Prostate gland (tissue), 2 donors: ENCODE results near the gene TMEM158. TPM values are rescaled to one million over a fixed set of nuclear protein-coding genes. Genes with fewer than 3 reads are reported as not detected.
A peak's percentile ranks its signal among the peaks of the same experiment; 100 is the strongest.

Experiments
- DNase-seq: peaks from one replicate; pipeline ENCODE4 v3.0.0-alpha.2; 2019; ENCODE audit warnings: low spot score
- H3K27ac ChIP-seq, 2 donors: fragments of 200-600 bp; sonication (generic); 2 replicates each; pipeline ENCODE4 v1.5.1; 2017 to 2019
- H3K27me3 ChIP-seq: fragments of 200-600 bp; sonication (generic); replicated peaks from 2 replicates; pipeline ENCODE4 v1.5.1; 2019; ENCODE audit not compliant: insufficient read depth
- H3K36me3 ChIP-seq, 2 donors: fragments of 200-600 bp; sonication (generic); 1 replicate in 1 of 2; 2 replicates in 1 of 2; pipeline versions ENCODE4 v1.5.1 to v1.8.1; 2017 to 2019
- H3K4me1 ChIP-seq: fragments of 200-600 bp; sonication (generic); replicated peaks from 2 replicates; pipeline ENCODE4 v1.5.1; 2019
- H3K4me3 ChIP-seq, 2 donors: fragments of 200-600 bp; sonication (generic); 2 replicates each; pipeline ENCODE4 v1.5.1; 2017 to 2019
- H3K9me3 ChIP-seq: fragments of 200-600 bp; sonication (generic); 2 replicates; pipeline ENCODE4 v1.5.1; 2017
- CTCF ChIP-seq, 4 experiments: fragments of 200-600 bp in 2 of 4; fragments of 450-650 bp in 2 of 4; sonication (generic) in 2 of 4; IDR thresholded peaks; 1 replicate in 3 of 4; 2 replicates in 1 of 4; pipeline ENCODE4 v1.5.1; 2016 to 2019; ENCODE audit warnings: antibody characterized with exemption in 4 of 4, mild to moderate bottlenecking in 2 of 4, moderate library complexity in 2 of 4
- POLR2A ChIP-seq: fragments of 450-650 bp; IDR thresholded peaks from one replicate; pipeline ENCODE4 v1.6.1; 2016; ENCODE audit warnings: antibody characterized with exemption, mild to moderate bottlenecking
- POLR2AphosphoS5 ChIP-seq: sonication (generic); formaldehyde crosslinking; IDR thresholded peaks from one replicate; pipeline ENCODE4 v1.6.1; 2017; ENCODE audit warnings: antibody characterized with exemption
- WGBS: methylation state at CpG from one replicate; pipeline ENCODE4 v1.1.5; 2018; 5-methylcytosine and 5-hydroxymethylcytosine counted together
- intact Hi-C: fragments of 100-400 bp; cut with DNase I; formaldehyde crosslinking; loops from one replicate; pipeline ENCODE4 v1.14.2; 2022
- total RNA-seq, 2 donors: library from RNA; depleted of rRNA; stranded (reverse); fragments of >200 nt; gene quantifications; one replicate each; pipeline ENCODE4 v1.1.0, GENCODE V29; 2016

The TMEM158 gene
- total RNA-seq, 2 donors from 2014 or later = 3.6 to 20.8 TPM

GRCh38 chr3:45225465-45226205 is 452 bp downstream of the TMEM158 start:
- no peaks in the 10 kb centered on the region for H3K9me3 ChIP-seq
- TF ChIP-seq POLR2A (no peak), CTCF (IDR thresholded peaks at IDR 0.05) (no peak), POLR2AphosphoS5 (no peak)
- peak overlapping the region; percentile 41 to 54 for H3K4me3 ChIP-seq
- 1% methylated on average over 77 of the region's 131 CpGs for whole genome bisulfite sequencing
- DNase-seq = no peak
- H3K4me1 ChIP-seq = no peaks in the 10 kb centered on the region
- no peaks in the 10 kb centered on the region for H3K36me3 ChIP-seq
- intact Hi-C loops = loop anchor here (2.0 to 10.0 kb wide), 4 partner anchors 188 to 439 kb away; partner anchors contain the start of gene LIMD1
- H3K27ac ChIP-seq = no peak overlapping the region
- no peaks in the 10 kb centered on the region for H3K27me3 ChIP-seq

- H3K27me3 ChIP-seq = no peaks in the 10 kb centered on the region
Measured at GRCh38 chr3:45224824-45225464, 1.1 kb downstream of the TMEM158 start.

GRCh38 chr3:45223889-45224727 is 2.0 kb downstream of the TMEM158 start:
- Histone ChIP-seq H3K36me3 (no peaks in the 10 kb centered on the region), H3K27ac (no peak overlapping the region), H3K27me3 (no peaks in the 10 kb centered on the region), H3K4me3 (peak overlapping the region in 1 of 2 donors; percentile 54), H3K4me1 (no peaks in the 10 kb centered on the region), H3K9me3 (no peaks in the 10 kb centered on the region)
- intact Hi-C loops = loop anchor here (2.0 to 10.0 kb wide), 3 partner anchors 275 to 441 kb away; partner anchors contain the start of gene LIMD1
- TF ChIP-seq POLR2AphosphoS5 = no peak
- TF ChIP-seq POLR2A = no peak
- TF ChIP-seq CTCF (IDR thresholded peaks at IDR 0.05) = no peak
- DNase-seq = no peak
- 56% methylated on average over 9 of the region's 9 CpGs for WGBS

More at GRCh38 chr3:45224824-45225464, 1.1 kb downstream of the TMEM158 start:
- H3K27ac ChIP-seq = peak overlapping the region in 1 of 2 donors; percentile 41
- TF ChIP-seq CTCF (IDR thresholded peaks at IDR 0.05) (peak; percentile 26 to 75 (median 55)), POLR2AphosphoS5 (no peak)
- no peaks in the 10 kb centered on the region for H3K9me3 ChIP-seq
- peak overlapping the region; percentile 41 to 54 for H3K4me3 ChIP-seq
- peak; percentile 72 for DNase-seq
- H3K36me3 ChIP-seq = no peaks in the 10 kb centered on the region
- no peaks in the 10 kb centered on the region for H3K4me1 ChIP-seq
- intact Hi-C loops = loop anchor here (2.0 to 10.0 kb wide), 4 partner anchors 188 to 440 kb away; partner anchors contain the start of gene LIMD1
- WGBS = 3% methylated on average over 25 of the region's 62 CpGs

- Histone ChIP-seq H3K27me3 (no peaks in the 10 kb centered on the region), H3K9me3 (no peaks in the 10 kb centered on the region), H3K4me1 (no peaks in the 10 kb centered on the region), H3K4me3 (no peak overlapping the region), H3K36me3 (no peaks in the 10 kb centered on the region), H3K27ac (no peak overlapping the region)
- intact Hi-C loops = loop anchor here (10.0 kb wide), 2 partner anchors 375 to 445 kb away; partner anchors contain the start of gene LIMD1
- WGBS = 96% methylated on average over 8 of the region's 8 CpGs
- TF ChIP-seq CTCF (IDR thresholded peaks at IDR 0.05) (no peak), POLR2AphosphoS5 (no peak), POLR2A (no peak)
- no peak for DNase-seq
Measured at GRCh38 chr3:45219694-45220093, 6.4 kb downstream of the TMEM158 start.
